ENCODE measurements around the gene ASTL.

The ASTL gene

GRCh38 chr2:96117701-96118588 lies 20.4 kb downstream of the ASTL start:
- TF ChIP-seq EP300 (IDR thresholded peaks at IDR 0.05; ENCODE audit: borderline replicate concordance) (no peak), ZBTB7A (IDR thresholded peaks at IDR 0.05; ENCODE audit: low read depth) (no peak), TAF1 (IDR thresholded peaks at IDR 0.05; ENCODE audit: low read depth) (no peak), TEAD4 (IDR thresholded peaks at IDR 0.05) (no peak), YY1 (IDR thresholded peaks at IDR 0.05; ENCODE audit: low read depth) (no peak), TCF12 (IDR thresholded peaks at IDR 0.05; ENCODE audit: low read depth) (no peak), FOXM1 (IDR thresholded peaks at IDR 0.05; ENCODE audit: borderline replicate concordance, low read depth) (no peak), EGR1 (IDR thresholded peaks at IDR 0.05) (no peak), CEBPB (IDR thresholded peaks at IDR 0.05) (no peak), CREB1 (IDR thresholded peaks at IDR 0.05; ENCODE audit: low read depth) (no peak), NFIC (IDR thresholded peaks at IDR 0.05) (no peak), RAD21 (IDR thresholded peaks at IDR 0.05; ENCODE audit: low read depth) (no peak), USF1 (IDR thresholded peaks at IDR 0.05) (peak; percentile 80)
- TF ChIP-seq, protein P1, sequence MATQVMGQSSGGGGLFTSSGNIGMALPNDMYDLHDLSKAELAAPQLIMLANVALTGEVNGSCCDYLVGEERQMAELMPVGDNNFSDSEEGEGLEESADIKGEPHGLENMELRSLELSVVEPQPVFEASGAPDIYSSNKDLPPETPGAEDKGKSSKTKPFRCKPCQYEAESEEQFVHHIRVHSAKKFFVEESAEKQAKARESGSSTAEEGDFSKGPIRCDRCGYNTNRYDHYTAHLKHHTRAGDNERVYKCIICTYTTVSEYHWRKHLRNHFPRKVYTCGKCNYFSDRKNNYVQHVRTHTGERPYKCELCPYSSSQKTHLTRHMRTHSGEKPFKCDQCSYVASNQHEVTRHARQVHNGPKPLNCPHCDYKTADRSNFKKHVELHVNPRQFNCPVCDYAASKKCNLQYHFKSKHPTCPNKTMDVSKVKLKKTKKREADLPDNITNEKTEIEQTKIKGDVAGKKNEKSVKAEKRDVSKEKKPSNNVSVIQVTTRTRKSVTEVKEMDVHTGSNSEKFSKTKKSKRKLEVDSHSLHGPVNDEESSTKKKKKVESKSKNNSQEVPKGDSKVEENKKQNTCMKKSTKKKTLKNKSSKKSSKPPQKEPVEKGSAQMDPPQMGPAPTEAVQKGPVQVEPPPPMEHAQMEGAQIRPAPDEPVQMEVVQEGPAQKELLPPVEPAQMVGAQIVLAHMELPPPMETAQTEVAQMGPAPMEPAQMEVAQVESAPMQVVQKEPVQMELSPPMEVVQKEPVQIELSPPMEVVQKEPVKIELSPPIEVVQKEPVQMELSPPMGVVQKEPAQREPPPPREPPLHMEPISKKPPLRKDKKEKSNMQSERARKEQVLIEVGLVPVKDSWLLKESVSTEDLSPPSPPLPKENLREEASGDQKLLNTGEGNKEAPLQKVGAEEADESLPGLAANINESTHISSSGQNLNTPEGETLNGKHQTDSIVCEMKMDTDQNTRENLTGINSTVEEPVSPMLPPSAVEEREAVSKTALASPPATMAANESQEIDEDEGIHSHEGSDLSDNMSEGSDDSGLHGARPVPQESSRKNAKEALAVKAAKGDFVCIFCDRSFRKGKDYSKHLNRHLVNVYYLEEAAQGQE (IDR thresholded peaks at IDR 0.05; ENCODE audit: low read depth): no peak
- TF ChIP-seq, protein P2, sequence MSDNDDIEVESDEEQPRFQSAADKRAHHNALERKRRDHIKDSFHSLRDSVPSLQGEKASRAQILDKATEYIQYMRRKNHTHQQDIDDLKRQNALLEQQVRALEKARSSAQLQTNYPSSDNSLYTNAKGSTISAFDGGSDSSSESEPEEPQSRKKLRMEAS (IDR thresholded peaks at IDR 0.05): peak; percentile 83

DNA sequence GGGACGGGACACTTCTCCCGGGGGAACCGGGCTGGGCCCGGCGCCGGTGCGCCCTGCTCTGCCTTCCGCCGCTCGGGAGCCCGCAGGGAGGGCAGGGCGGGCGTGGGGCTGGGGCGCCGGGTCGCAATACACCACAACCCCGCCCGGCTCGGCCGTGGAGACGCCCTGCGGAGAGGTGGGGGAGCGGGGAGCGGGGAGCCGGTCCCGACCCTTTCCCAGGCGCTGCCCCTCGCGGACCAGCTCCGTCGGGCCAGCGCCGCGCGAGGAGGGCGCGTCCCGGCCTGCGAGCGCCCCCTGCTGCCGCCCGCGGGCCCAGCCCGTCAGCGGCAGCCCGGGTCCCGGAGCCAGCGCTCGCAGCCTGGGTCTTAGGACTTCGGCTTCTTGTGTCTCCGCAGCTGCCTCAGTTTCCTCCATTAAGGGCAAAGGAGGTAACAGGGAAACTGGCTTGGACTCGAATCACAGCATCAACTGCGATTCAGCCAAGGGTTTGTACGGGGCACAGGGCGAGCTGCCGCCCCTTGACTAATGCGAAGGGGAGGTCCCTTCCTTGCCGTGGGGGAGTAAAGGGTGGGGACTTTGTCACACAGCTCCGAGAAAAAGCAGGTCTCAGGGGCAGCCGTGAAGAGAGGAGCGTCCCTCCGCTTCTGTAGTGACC lies 21.3 kb downstream of the ASTL start:
- TF ChIP-seq, protein P2 (IDR thresholded peaks at IDR 0.05): no peak; the same call in 1 of the 2 replicates
- TF ChIP-seq RAD21 (IDR thresholded peaks at IDR 0.05; ENCODE audit: low read depth): peak; percentile 55; the same call in 1 of the 2 replicates

DNA sequence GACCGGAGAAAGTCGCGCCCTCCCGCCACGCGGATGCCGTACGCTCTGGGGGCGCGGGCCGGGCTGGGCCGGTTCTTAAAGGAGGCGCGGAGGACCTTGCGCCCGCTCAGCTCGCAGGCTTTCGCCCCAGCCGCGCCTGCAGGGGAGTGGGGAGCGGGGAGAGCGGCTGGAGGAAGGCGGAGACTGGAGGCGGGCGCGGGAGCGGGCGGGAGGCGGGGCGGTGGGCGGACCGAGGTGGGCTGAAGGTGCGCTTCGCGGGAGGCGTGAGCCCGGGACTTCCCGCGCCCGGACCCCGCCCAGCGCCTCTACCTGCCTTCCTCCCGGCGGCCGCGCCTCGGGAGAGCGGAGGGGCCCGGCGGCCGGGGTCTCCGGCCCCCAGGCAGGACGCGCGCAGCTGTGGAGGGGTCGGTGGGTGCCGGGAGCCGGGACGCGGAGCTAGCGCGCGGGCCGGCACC lies 21.9 kb downstream of the ASTL start, which contains the start of gene ADRA2B:
Gene ADRA2B, minus strand, starts transcription at position 148 of the 455 bp plus-strand sequence. CDS start 422 bp downstream, outside the sequence.
- TF ChIP-seq TAF1 (IDR thresholded peaks at IDR 0.05; ENCODE audit: low read depth) (no peak), YY1 (IDR thresholded peaks at IDR 0.05; ENCODE audit: low read depth) (no peak), EGR1 (IDR thresholded peaks at IDR 0.05) (no peak), USF1 (IDR thresholded peaks at IDR 0.05) (no peak), ZBTB7A (IDR thresholded peaks at IDR 0.05; ENCODE audit: low read depth) (peak; percentile 47), FOXM1 (IDR thresholded peaks at IDR 0.05; ENCODE audit: borderline replicate concordance, low read depth) (no peak)

DNA sequence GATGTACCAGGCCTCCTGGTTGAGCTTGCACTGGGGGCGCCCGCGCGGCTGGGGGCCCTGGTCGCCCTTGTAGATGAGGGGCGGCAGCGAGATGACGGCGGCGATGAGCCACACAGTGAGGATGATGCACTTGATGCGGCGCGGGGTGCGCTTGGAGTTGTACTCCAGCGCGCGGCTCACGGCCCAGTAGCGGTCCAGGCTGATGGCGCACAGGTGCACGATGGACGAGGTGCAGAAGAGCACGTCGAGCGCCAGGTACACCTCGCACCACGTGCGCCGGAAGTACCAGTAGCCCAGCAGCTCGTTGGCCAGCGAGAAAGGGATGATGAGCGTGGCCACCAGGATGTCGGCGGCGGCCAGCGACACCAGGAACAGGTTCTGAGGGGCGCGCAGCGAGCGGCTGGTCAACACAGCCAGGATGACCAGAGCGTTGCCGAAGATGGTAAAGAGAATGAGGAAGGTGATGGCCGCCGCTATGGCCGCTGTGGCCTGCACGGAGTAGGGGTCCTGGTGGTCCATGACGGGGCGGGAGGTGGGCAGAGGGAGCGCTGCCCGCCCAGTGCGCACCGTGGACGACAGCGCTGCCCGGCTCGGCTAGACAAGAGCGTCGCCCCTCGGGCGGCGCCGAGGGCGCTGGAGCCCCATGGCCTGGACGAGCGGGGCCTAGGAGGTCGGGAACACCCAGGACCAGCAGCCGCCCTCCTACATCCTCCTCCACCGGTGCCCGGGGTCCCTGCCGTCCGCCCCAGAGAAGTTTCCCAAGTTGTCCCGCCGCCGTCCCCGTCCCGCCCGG lies 22.5 kb downstream of the ASTL start:
- TF ChIP-seq FOXM1 (IDR thresholded peaks at IDR 0.05; ENCODE audit: borderline replicate concordance, low read depth) (no peak), USF1 (IDR thresholded peaks at IDR 0.05) (no peak), ZBTB7A (IDR thresholded peaks at IDR 0.05; ENCODE audit: low read depth) (no peak), CEBPB (IDR thresholded peaks at IDR 0.05) (no peak), TEAD4 (IDR thresholded peaks at IDR 0.05) (no peak), NFIC (IDR thresholded peaks at IDR 0.05) (no peak), TAF1 (IDR thresholded peaks at IDR 0.05; ENCODE audit: low read depth) (no peak), RAD21 (IDR thresholded peaks at IDR 0.05; ENCODE audit: low read depth) (no peak), EP300 (IDR thresholded peaks at IDR 0.05; ENCODE audit: borderline replicate concordance) (no peak), TCF12 (IDR thresholded peaks at IDR 0.05; ENCODE audit: low read depth) (no peak), YY1 (IDR thresholded peaks at IDR 0.05; ENCODE audit: low read depth) (no peak)
- TF ChIP-seq, protein P2 (IDR thresholded peaks at IDR 0.05): no peak

GRCh38 chr2:96114903-96115581 lies 23.3 kb downstream of the ASTL start:
- TF ChIP-seq CREB1 (IDR thresholded peaks at IDR 0.05; ENCODE audit: low read depth) (no peak), EGR1 (IDR thresholded peaks at IDR 0.05) (no peak), ZBTB7A (IDR thresholded peaks at IDR 0.05; ENCODE audit: low read depth) (no peak)
- TF ChIP-seq, protein P1 (IDR thresholded peaks at IDR 0.05; ENCODE audit: low read depth): no peak
